GM23248 (cell line): ENCODE data around the gene HIF3A.

ENCODE experiments used
- EZH2 ChIP-seq: fragments of 200-600 bp; sonication (generic); IDR thresholded peaks from 2 replicates; pipeline ENCODE4 v1.6.1; 2018; ENCODE audit warnings: antibody characterized with exemption, mild to moderate bottlenecking; ENCODE audit not compliant: insufficient read depth, poor library complexity, severe bottlenecking
- EZH2phosphoT487 ChIP-seq: fragments of 200-600 bp; sonication (generic); IDR thresholded peaks from 2 replicates; pipeline ENCODE4 v1.6.1; 2018; ENCODE audit warnings: antibody characterized with exemption, moderate library complexity, mild to moderate bottlenecking, low read depth; ENCODE audit not compliant: insufficient read depth

DNA sequence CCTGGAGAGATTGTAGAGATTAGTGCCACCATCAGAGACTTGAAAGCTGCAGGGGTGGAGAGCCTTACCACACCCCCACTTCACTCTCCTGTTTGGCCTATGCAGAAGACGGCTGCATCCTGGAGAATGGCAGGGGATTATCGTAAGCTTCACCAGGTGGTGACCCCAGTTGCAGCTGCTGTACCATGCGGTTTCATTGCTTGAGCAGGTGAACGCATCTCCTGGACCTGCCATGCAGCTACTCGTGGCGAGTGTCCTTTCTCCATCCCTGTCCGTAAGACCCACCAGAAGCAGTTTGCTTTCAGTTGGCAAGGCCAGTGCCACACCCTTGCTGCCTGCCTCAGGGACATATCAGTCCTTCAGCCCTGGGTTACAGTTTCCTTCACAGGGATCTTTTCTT lies 71.3 kb downstream of the HIF3A start:
- TF ChIP-seq EZH2phosphoT487, result no peak
- TF ChIP-seq EZH2, result no peak
